Tibial nerve (tissue), 4 donors: ENCODE measurements around the gene CCDC13. TPM values are rescaled to one million over a fixed set of nuclear protein-coding genes. Genes with fewer than 3 reads are reported as not detected.

ENCODE experiments used
- DNase-seq, 2 donors: peaks; one replicate each; pipeline ENCODE4 v3.0.0-alpha.2; 2019; ENCODE audit warnings: low spot score in 2 of 2
- H3K27ac ChIP-seq, 4 donors: fragments of 200-600 bp; sonication (generic) in 3 of 4; one replicate each; pipeline ENCODE4 v1.5.1; 2017 to 2019; ENCODE audit warnings: mild to moderate bottlenecking in 1 of 4
- H3K27me3 ChIP-seq, 2 donors: fragments of 200-600 bp; sonication (generic) in 1 of 2; one replicate each; pipeline versions ENCODE4 v1.5.1 to v1.6.0; 2017 to 2019
- H3K36me3 ChIP-seq, 3 donors: fragments of 200-600 bp; sonication (generic); one replicate each; pipeline ENCODE4 v1.5.1; 2018 to 2019
- H3K4me1 ChIP-seq, 4 donors: fragments of 200-600 bp; sonication (generic) in 3 of 4; one replicate each; pipeline ENCODE4 v1.5.1; 2017 to 2019
- H3K4me3 ChIP-seq, 4 donors: fragments of 200-600 bp; sonication (generic) in 3 of 4; one replicate each; pipeline ENCODE4 v1.5.1; 2017 to 2019; ENCODE audit warnings: mild to moderate bottlenecking in 1 of 4, moderate library complexity in 1 of 4
- H3K9me3 ChIP-seq, 4 donors: fragments of 200-600 bp; sonication (generic) in 3 of 4; one replicate each; pipeline ENCODE4 v1.5.1; 2017 to 2019
- CTCF ChIP-seq, 5 experiments: fragments of 200-600 bp in 3 of 5; fragments of 450-650 bp in 2 of 5; sonication (generic) in 3 of 5; IDR thresholded peaks; one replicate each; pipeline ENCODE4 v1.5.1; 2016 to 2019; ENCODE audit warnings: antibody characterized with exemption in 5 of 5, mild to moderate bottlenecking in 3 of 5, moderate library complexity in 2 of 5
- EP300 ChIP-seq, 2 donors: sonication (generic); formaldehyde crosslinking; IDR thresholded peaks; one replicate each; pipeline ENCODE4 v1.6.1; 2017; ENCODE audit warnings: antibody characterized with exemption in 2 of 2, mild to moderate bottlenecking in 1 of 2
- POLR2A ChIP-seq, 2 donors: fragments of 450-650 bp; IDR thresholded peaks; one replicate each; pipeline ENCODE4 v1.6.1; 2017; ENCODE audit warnings: antibody characterized with exemption in 2 of 2, mild to moderate bottlenecking in 2 of 2, moderate library complexity in 2 of 2
- WGBS, 2 donors: methylation state at CpG; one replicate each; pipeline ENCODE4 v1.1.5; 2018; 5-methylcytosine and 5-hydroxymethylcytosine counted together
- total RNA-seq, 4 donors: library from RNA; depleted of rRNA; stranded (reverse); fragments of >200 nt; gene quantifications; one replicate each; pipeline ENCODE4 v1.1.0, GENCODE V29; 2016

Gene CCDC13
- total RNA-seq, 4 donors from 2014 or later = 1.7 to 12.6 (median 2.0) TPM

- peaks cover 0 to 26% (median 6%) of the 10 kb centered on the region in 4 donors for H3K4me1 ChIP-seq
- H3K27me3 ChIP-seq = no peaks in the 10 kb centered on the region
- peaks cover 0 to 21% (median 0%) of the 10 kb centered on the region in 3 donors for H3K36me3 ChIP-seq
- TF ChIP-seq EP300 (IDR thresholded peaks at IDR 0.05) = no peak
- no peak for TF ChIP-seq CTCF (IDR thresholded peaks at IDR 0.05)
- no peak for TF ChIP-seq POLR2A (IDR thresholded peaks at IDR 0.05)
- H3K4me3 ChIP-seq = no peak overlapping the region
- no peaks in the 10 kb centered on the region for H3K9me3 ChIP-seq
- WGBS, 2 donors = 76 to 77% methylated on average over 2 of the region's 2 CpGs
- no peak overlapping the region for H3K27ac ChIP-seq
- no peak for DNase-seq
These were observed 22.6 kb upstream of the CCDC13 start for GRCh38 chr3:42795621-42796181.

DNA sequence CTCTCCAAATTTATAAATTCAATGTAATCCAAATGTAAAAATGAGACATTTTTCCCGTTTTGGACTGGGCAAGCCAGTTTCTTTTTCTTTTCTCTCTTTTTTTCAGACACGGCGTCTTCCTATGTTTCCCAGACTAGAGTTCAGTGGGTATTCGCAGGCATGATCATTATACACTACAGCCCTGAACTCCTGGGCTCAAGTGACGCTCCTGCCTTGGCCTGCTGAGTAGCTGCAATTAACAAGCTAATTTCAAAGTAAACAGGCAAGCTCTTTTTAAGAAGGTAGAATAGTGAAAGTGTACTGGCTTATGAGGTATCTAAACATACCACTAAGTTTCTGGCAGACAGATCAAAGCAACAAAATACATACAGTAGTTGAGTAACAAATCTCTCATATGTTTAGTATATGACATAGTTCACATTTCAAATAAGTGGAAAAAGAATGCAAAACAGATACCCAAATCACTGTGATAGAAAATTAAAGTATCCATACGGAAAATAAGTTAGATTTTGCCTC is 17.7 kb upstream of the CCDC13 start:
- 67 to 73% methylated on average over 6 of the region's 6 CpGs for WGBS, 2 donors
- H3K36me3 ChIP-seq = peaks cover 0 to 34% (median 0%) of the 10 kb centered on the region in 3 donors
- peaks cover 0 to 20% (median 0%) of the 10 kb centered on the region in 4 donors for H3K4me1 ChIP-seq
- no peak overlapping the region for H3K4me3 ChIP-seq
- no peaks in the 10 kb centered on the region for H3K27me3 ChIP-seq
- no peak for DNase-seq
- H3K27ac ChIP-seq = no peak overlapping the region
- TF ChIP-seq CTCF (IDR thresholded peaks at IDR 0.05) (no peak), POLR2A (IDR thresholded peaks at IDR 0.05) (no peak), EP300 (IDR thresholded peaks at IDR 0.05) (no peak)
- no peaks in the 10 kb centered on the region for H3K9me3 ChIP-seq

DNA sequence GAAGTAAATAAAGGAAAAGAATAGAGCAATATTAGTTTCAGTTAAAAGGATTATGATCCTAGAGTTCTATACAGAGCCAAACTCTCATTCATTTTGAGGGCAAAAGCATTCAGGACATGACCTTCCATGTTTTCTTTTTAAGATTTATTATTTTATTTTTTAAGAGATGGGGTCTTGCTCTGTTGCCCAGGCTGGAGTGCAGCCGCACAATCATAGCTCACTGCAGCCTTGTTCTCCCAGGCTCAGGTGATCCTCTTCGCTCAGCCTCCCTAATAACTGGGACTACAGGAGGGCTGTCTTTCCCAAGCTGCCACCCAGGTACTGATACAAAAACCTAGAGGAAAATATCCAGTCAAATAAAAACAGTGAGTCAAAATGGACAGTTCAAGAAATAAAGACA is 13.6 kb upstream of the CCDC13 start:
- H3K36me3 ChIP-seq = peaks cover 0 to 37% (median 0%) of the 10 kb centered on the region in 3 donors
- WGBS, 2 donors = 99% methylated on average over 2 of the region's 2 CpGs
- no peak for DNase-seq
- H3K27ac ChIP-seq = no peak overlapping the region
- H3K4me1 ChIP-seq = peaks cover 0 to 12% (median 0%) of the 10 kb centered on the region in 4 donors
- TF ChIP-seq CTCF (IDR thresholded peaks at IDR 0.05) (no peak), EP300 (IDR thresholded peaks at IDR 0.05) (no peak), POLR2A (IDR thresholded peaks at IDR 0.05) (no peak)
- H3K27me3 ChIP-seq = no peaks in the 10 kb centered on the region
- H3K4me3 ChIP-seq = no peak overlapping the region
- no peaks in the 10 kb centered on the region for H3K9me3 ChIP-seq

DNA sequence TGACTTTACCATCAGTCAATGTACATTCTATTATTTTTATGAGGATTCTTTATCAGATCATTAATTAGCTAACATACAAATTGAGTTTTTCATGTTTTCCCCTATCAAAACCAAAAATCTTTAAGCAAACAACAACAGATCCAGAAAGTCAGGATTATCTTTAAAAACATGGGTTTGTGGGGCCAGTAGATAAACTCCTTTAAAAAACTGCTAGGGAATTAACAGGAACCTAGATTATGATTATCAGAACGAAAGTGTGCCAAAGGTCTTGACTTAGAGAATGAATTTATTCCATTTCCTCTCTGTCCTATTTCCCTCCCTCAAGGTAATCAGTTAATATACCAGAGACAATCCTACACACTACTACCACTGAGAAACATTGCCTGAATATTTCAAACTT is 13.2 kb upstream of the CCDC13 start:
- 53 to 65% methylated on average over 1 of the region's 1 CpG for WGBS, 2 donors
- H3K4me1 ChIP-seq = peaks cover 0 to 10% (median 0%) of the 10 kb centered on the region in 4 donors
- peaks cover 0 to 37% (median 0%) of the 10 kb centered on the region in 3 donors for H3K36me3 ChIP-seq
- H3K9me3 ChIP-seq = no peaks in the 10 kb centered on the region
- no peak for DNase-seq
- no peak overlapping the region for H3K27ac ChIP-seq
- no peak for TF ChIP-seq CTCF (IDR thresholded peaks at IDR 0.05)
- TF ChIP-seq POLR2A (IDR thresholded peaks at IDR 0.05) = no peak
- TF ChIP-seq EP300 (IDR thresholded peaks at IDR 0.05) = no peak
- H3K27me3 ChIP-seq = no peaks in the 10 kb centered on the region
- no peak overlapping the region for H3K4me3 ChIP-seq

GRCh38 chr3:42780892-42781700 is 8.0 kb upstream of the CCDC13 start:
- 59 to 62% methylated on average over 11 of the region's 11 CpGs for WGBS, 2 donors
- H3K9me3 ChIP-seq = no peaks in the 10 kb centered on the region
- TF ChIP-seq EP300 (IDR thresholded peaks at IDR 0.05) (no peak), CTCF (IDR thresholded peaks at IDR 0.05) (peak; percentile 68 to 90 (median 77)), POLR2A (IDR thresholded peaks at IDR 0.05) (no peak)
- no peak overlapping the region for H3K4me3 ChIP-seq
- H3K4me1 ChIP-seq = peaks cover 0 to 28% (median 0%) of the 10 kb centered on the region in 4 donors
- DNase-seq = peak in 1 of 2 donors; percentile 95
- H3K27ac ChIP-seq = peak overlapping the region in 3 of 4 donors; percentile 42 to 84 (median 81)
- peaks cover 0 to 26% (median 0%) of the 10 kb centered on the region in 3 donors for H3K36me3 ChIP-seq
- H3K27me3 ChIP-seq = no peaks in the 10 kb centered on the region
